Esophagus squamous epithelium (tissue), 4 donors: ENCODE data around the gene PCDHB11.
"Not testable (repeated sequence)": the region's sequence is repeated elsewhere in the genome, so short reads cannot be mapped to it uniquely, and the experiment has no call there.

Source experiments
- CTCF ChIP-seq, 6 experiments: fragments of 450-650 bp in 4 of 6; fragments of 200-600 bp in 2 of 6; sonication (generic) in 2 of 6; IDR thresholded peaks; one replicate each; pipeline ENCODE4 v1.5.1; 2016 to 2019; ENCODE audit warnings: antibody characterized with exemption in 6 of 6, mild to moderate bottlenecking in 4 of 6, moderate library complexity in 4 of 6
- POLR2A ChIP-seq, 4 donors: fragments of 450-650 bp; IDR thresholded peaks; one replicate each; pipeline ENCODE4 v1.6.1; 2017; ENCODE audit warnings: antibody characterized with exemption in 4 of 4, mild to moderate bottlenecking in 4 of 4, moderate library complexity in 3 of 4

GRCh38 chr5:141215504-141215903 lies 16.1 kb downstream of the PCDHB11 start:
- TF ChIP-seq CTCF, POLR2A (IDR thresholded peaks at IDR 0.05): not testable (repeated sequence)
